IMR-90 (cell line): ENCODE measurements around the gene PCK1. TPM values are rescaled to one million over a fixed set of nuclear protein-coding genes. Genes with fewer than 3 reads are reported as not detected.

Source experiments
- ATAC-seq: fragments of 200-7000 bp; cut with Tn5 transposase; 2 replicates; pipeline ENCODE4 v1.9.1; 2020; ENCODE audit warnings: low read depth, mild to moderate bottlenecking, moderate library complexity
- BruUV-seq: library from RNA; stranded (reverse); fragments of 400-500 nt; replicated peaks from 2 replicates; lab custom pipeline; 2021; lab: Mats Ljungman, UMichigan
- CTCF ChIA-PET: fragments of 300-600 bp; formaldehyde crosslinking; extraction: SDS; loops from one replicate; lab custom pipeline; 2021; ENCODE audit warnings: antibody characterized with exemption; lab: Yijun Ruan, JAX
- POLR2A ChIA-PET: fragments of 300-600 bp; sonication (Branson Sonifier 250); formaldehyde crosslinking; loops from one replicate; lab custom pipeline; 2022; ENCODE audit warnings: antibody characterized with exemption; ENCODE audit not compliant: unreplicated experiment; lab: Charles Lee
- DNase-seq: peaks from one replicate; pipeline ENCODE4 v3.0.0; 2013
- H2AFZ ChIP-seq: replicated peaks from 2 replicates; pipeline ENCODE3; 2013; ENCODE audit warnings: low read length, mild to moderate bottlenecking; ENCODE audit not compliant: poor library complexity
- H2AK5ac ChIP-seq: 2 replicates; pipeline ENCODE4 v1.6.1; 2013; ENCODE audit warnings: low read depth, low read length, inconsistent platforms
- H2AK9ac ChIP-seq: replicated peaks from 2 replicates; pipeline ENCODE3; 2013; ENCODE audit warnings: mild to moderate bottlenecking, low read depth, low read length, moderate library complexity; ENCODE audit not compliant: poor library complexity
- H2BK120ac ChIP-seq: 2 replicates; pipeline ENCODE4 v1.6.1; 2013; ENCODE audit warnings: low read depth, low read length, inconsistent platforms
- H2BK15ac ChIP-seq: 3 replicates; pipeline ENCODE4 v1.6.1; 2013; ENCODE audit warnings: low read depth, low read length, inconsistent platforms
- H2BK20ac ChIP-seq: 2 replicates; pipeline ENCODE4 v1.6.1; 2013; ENCODE audit warnings: low read depth, mild to moderate bottlenecking, inconsistent platforms, low read length, moderate library complexity
- H2BK5ac ChIP-seq: 2 replicates; pipeline ENCODE4 v1.6.1; 2013; ENCODE audit warnings: mild to moderate bottlenecking, low read depth, low read length, inconsistent platforms; ENCODE audit not compliant: poor library complexity, severe bottlenecking
- H3K14ac ChIP-seq: replicated peaks from 2 replicates; pipeline ENCODE4 v1.6.1; 2013; ENCODE audit warnings: low read depth, low read length, inconsistent platforms
- H3K18ac ChIP-seq: 2 replicates; pipeline ENCODE4 v1.6.1; 2013; ENCODE audit warnings: low read depth, low read length, control low read depth
- H3K23ac ChIP-seq: 2 replicates; pipeline ENCODE4 v1.6.1; 2013; ENCODE audit warnings: low read depth, low read length, inconsistent platforms
- H3K27ac ChIP-seq: 2 replicates; pipeline ENCODE4 v1.5.1; 2013; ENCODE audit warnings: mild to moderate bottlenecking, control low read depth, low read length; ENCODE audit not compliant: insufficient read depth
- H3K27me3 ChIP-seq: 2 replicates; pipeline ENCODE4 v1.6.1; 2013; ENCODE audit warnings: low read length; ENCODE audit not compliant: control insufficient read depth, insufficient read depth
- H3K36me3 ChIP-seq: 2 replicates; pipeline ENCODE4 v1.6.1; 2013; ENCODE audit warnings: low read length, mixed read lengths; ENCODE audit not compliant: control insufficient read depth, insufficient read depth
- H3K4ac ChIP-seq: 2 replicates; pipeline ENCODE4 v1.6.1; 2013; ENCODE audit warnings: low read depth, low read length, inconsistent platforms
- H3K4me1 ChIP-seq: 2 replicates; pipeline ENCODE4 v1.6.1; 2013; ENCODE audit warnings: low read length, mixed read lengths; ENCODE audit not compliant: control insufficient read depth, insufficient read depth
- H3K4me2 ChIP-seq: 2 replicates; pipeline ENCODE4 v1.6.1; 2013; ENCODE audit warnings: low read depth, mild to moderate bottlenecking, control low read depth, low read length, moderate library complexity
- H3K4me3 ChIP-seq: 2 replicates; pipeline ENCODE4 v1.5.1; 2013; ENCODE audit warnings: low read depth, mild to moderate bottlenecking, control low read depth, low read length, moderate library complexity; ENCODE audit not compliant: insufficient read depth
- H3K56ac ChIP-seq: 2 replicates; pipeline ENCODE4 v1.6.1; 2013; ENCODE audit warnings: low read length, inconsistent platforms; ENCODE audit not compliant: insufficient read depth; ENCODE audit errors: extremely low read depth
- H3K79me1 ChIP-seq, 2 experiments: 2 replicates each; pipeline ENCODE4 v1.6.1; 2013; ENCODE audit warnings: low read length in 2 of 2, inconsistent platforms in 1 of 2, low read depth in 1 of 2
- H3K9ac ChIP-seq: 2 replicates; pipeline ENCODE4 v1.6.1; 2013; ENCODE audit warnings: low read depth, low read length, control low read depth
- H3K9me1 ChIP-seq: 2 replicates; pipeline ENCODE4 v1.6.1; 2013; ENCODE audit warnings: low read length, inconsistent platforms; ENCODE audit not compliant: insufficient read depth
- H3K9me3 ChIP-seq: 2 replicates; pipeline ENCODE4 v1.6.1; 2013; ENCODE audit warnings: low read length; ENCODE audit not compliant: control insufficient read depth, insufficient read depth
- H4K20me1 ChIP-seq: 2 replicates; pipeline ENCODE4 v1.6.1; 2013; ENCODE audit warnings: low read length, inconsistent platforms; ENCODE audit not compliant: insufficient read depth
- H4K5ac ChIP-seq: 2 replicates; pipeline ENCODE4 v1.6.1; 2013; ENCODE audit warnings: mild to moderate bottlenecking, low read depth, low read length, control low read depth
- H4K8ac ChIP-seq, 2 experiments: 2 replicates each; pipeline ENCODE4 v1.6.1; 2013; ENCODE audit warnings: low read depth in 2 of 2, low read length in 2 of 2, control low read depth in 1 of 2, inconsistent platforms in 1 of 2
- H4K91ac ChIP-seq: 2 replicates; pipeline ENCODE4 v1.6.1; 2013; ENCODE audit warnings: low read depth, low read length, inconsistent platforms; ENCODE audit not compliant: insufficient read depth
- BHLHE40 ChIP-seq: fragments of 150-350 bp; IDR thresholded peaks from 2 replicates; pipeline ENCODE4 v1.6.1; 2016; ENCODE audit warnings: mild to moderate bottlenecking, low read depth, low read length
- CHD1 ChIP-seq: IDR thresholded peaks from 2 replicates; pipeline ENCODE4 v1.6.1; 2012; ENCODE audit warnings: low read depth, low read length, improper control_type of control experiment
- MAFK ChIP-seq: IDR thresholded peaks from 2 replicates; pipeline ENCODE4 v1.6.1; 2012; ENCODE audit warnings: low read depth, low read length, improper control_type of control experiment
- NFE2L2 ChIP-seq: fragments of 150-350 bp; IDR thresholded peaks from 2 replicates; pipeline ENCODE4 v1.6.1; 2016; ENCODE audit warnings: low read depth, mild to moderate bottlenecking, low read length
- RAD21 ChIP-seq: IDR thresholded peaks from 2 replicates; pipeline ENCODE4 v1.6.1; 2012; ENCODE audit warnings: low read length, improper control_type of control experiment
- RFX5 ChIP-seq: IDR thresholded peaks from 2 replicates; pipeline ENCODE4 v1.8.0; 2012; ENCODE audit warnings: low read depth, mild to moderate bottlenecking, low read length, moderate library complexity
- WGBS, 2 experiments: methylation state at CpG; one replicate each; pipeline versions ENCODE4 v1.1.5 to v1.1.7; 2013; ENCODE audit warnings: missing lambda C conversion rate in 2 of 2; ENCODE audit not compliant: insufficient read length in 1 of 2; ENCODE audit errors: extremely low coverage in 2 of 2; 5-methylcytosine and 5-hydroxymethylcytosine counted together
- dilution Hi-C: fragments of 300-500 bp; cut with HindIII; formaldehyde crosslinking; loops from one replicate; pipeline ENCODE4 v1.14.3; 2018; ENCODE audit warnings: low sequenced_read_pairs; ENCODE audit not compliant: unreplicated experiment
- in situ Hi-C: fragments of 300-500 bp; cut with MboI; formaldehyde crosslinking; loops from 3 replicates; pipeline ENCODE4 v1.14.3; 2019; ENCODE audit warnings: low sequenced_read_pairs, inconsistent platforms, mixed read lengths
- intact Hi-C: fragments of 100-400 bp; cut with micrococcal nuclease; formaldehyde crosslinking; loops from 2 replicates; pipeline ENCODE4 v1.10.0; 2022
- polyA plus RNA-seq, 3 experiments: library from polyadenylated mRNA; depleted of rRNA; stranded (reverse); fragments of >200 nt; gene quantifications; 2 replicates each; pipeline ENCODE4 v1.2.3, GENCODE V29; 2012; ENCODE audit warnings: low replicate concordance in 1 of 3
- total RNA-seq: library from RNA; depleted of rRNA; stranded (reverse); fragments of >200 nt; gene quantifications from 2 replicates; pipeline ENCODE4 v1.2.3, GENCODE V29; 2012
- TF ChIP-seq, protein P1 (sequence below): fragments of 150-350 bp; IDR thresholded peaks from 2 replicates; pipeline ENCODE4 v1.6.1; 2017; ENCODE audit warnings: mild to moderate bottlenecking, antibody characterized with exemption, low read length, low read depth

Gene PCK1
- total and polyA plus RNA-seq, 2 of the 4 experiments (the other 2 are of a cell fraction), result not detected

DNA sequence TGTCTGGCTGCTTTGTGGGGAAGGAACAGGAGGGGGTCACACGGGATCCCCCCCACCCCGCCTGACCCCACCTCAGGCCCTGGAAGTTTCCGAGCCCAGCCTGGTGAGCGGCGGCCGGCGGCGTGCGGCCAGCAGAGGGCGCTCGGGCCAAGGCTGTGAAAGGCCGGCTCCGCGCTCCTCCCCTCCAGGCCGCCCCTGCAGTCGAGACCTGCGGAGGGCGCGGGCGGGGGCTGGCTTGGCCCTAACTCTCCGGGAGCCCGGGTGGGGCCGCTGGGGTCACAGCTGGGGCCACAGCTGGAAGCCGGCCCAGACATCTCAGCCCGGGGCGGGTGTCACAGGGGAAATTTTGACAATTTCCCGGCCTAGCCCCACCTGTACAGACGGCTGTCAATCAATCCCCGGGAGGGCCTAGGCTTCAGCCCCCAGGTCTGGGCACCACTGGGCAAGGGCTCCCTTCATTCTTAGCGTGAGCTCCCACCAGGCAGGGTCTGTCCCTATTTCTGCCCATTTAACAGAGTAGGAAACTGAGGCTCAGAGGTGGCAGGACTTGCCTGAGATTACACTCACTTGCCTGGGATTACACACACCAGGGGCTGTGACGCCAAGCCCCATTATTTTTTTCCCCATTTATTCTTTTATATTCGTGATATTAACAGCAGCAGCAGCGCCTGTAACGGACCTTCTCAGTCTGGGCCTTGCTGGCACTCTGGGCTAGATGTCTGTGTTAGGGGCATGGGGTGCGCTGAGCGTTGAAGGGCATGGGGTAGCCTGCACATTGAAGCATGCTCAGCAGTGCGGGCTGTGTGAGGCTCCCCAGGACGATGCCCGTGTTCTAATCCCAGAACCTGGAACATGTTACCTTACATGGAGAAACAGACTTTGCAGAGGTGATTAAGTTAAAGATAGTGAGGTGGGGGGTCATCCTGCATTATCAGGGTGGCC is 36.4 kb downstream of the PCK1 start (continued):
- TF ChIP-seq, protein P1, sequence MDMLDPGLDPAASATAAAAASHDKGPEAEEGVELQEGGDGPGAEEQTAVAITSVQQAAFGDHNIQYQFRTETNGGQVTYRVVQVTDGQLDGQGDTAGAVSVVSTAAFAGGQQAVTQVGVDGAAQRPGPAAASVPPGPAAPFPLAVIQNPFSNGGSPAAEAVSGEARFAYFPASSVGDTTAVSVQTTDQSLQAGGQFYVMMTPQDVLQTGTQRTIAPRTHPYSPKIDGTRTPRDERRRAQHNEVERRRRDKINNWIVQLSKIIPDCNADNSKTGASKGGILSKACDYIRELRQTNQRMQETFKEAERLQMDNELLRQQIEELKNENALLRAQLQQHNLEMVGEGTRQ, result no peak

DNA sequence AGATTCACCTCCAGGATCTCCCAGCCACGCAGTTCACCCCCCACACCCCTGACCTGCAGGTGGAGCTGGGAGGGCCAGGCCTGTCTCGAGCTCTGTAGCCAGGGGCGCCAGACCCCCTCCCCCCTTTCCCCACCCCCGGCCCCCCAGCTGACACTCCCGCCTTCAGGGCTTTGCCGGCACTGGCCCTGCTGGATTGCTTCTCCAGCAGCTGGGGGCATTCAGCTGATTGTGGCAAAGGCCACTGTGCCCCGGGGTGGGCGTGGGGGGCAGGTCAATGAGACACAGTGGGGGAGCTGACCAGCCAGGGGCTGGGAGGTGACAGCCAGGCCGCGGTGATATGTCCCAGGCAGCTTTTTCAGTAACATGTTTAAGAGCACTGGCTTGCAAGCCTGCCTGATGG is 37.1 kb downstream of the PCK1 start:
- H3K4me3 ChIP-seq, result no peak overlapping the region
- intact Hi-C loops, result no loop called here
- CTCF ChIA-PET, result no interaction called here
- H4K20me1 ChIP-seq, result no peaks in the 10 kb centered on the region; the same call in 1 of the 2 replicates
- WGBS, 2 experiments, result no CpG with 5 or more reads among the region's 10 CpGs
- H3K18ac ChIP-seq, result no peak overlapping the region
- dilution Hi-C loops, result no loop called here
- no peak overlapping the region for H2BK5ac ChIP-seq
- POLR2A ChIA-PET, result no interaction called here
- no peak overlapping the region for H4K5ac ChIP-seq
- TF ChIP-seq RFX5, result no peak
- TF ChIP-seq BHLHE40, result no peak
- TF ChIP-seq MAFK, result no peak
- no peak for TF ChIP-seq RAD21
- TF ChIP-seq CHD1, result no peak
- TF ChIP-seq NFE2L2, result no peak
- TF ChIP-seq, protein P1, result no peak
- H2AK9ac ChIP-seq, result no peak overlapping the region
- no peaks in the 10 kb centered on the region for H3K36me3 ChIP-seq
- no peak overlapping the region for H3K4me2 ChIP-seq
- DNase-seq, result no peak
- no peak overlapping the region for H3K9ac ChIP-seq
- H3K79me1 ChIP-seq, result no peaks in the 10 kb centered on the region
- no peaks in the 10 kb centered on the region for H3K9me3 ChIP-seq
- no peak for ATAC-seq
- H3K27ac ChIP-seq, result no peak overlapping the region
- no peaks in the 10 kb centered on the region for H3K4me1 ChIP-seq
- no peak overlapping the region for H2BK15ac ChIP-seq
- no peak overlapping the region for H4K8ac ChIP-seq
- H3K23ac ChIP-seq, result no peak overlapping the region
- H3K14ac ChIP-seq, result no peak overlapping the region
- peaks cover 11% of the 10 kb centered on the region; the same call in 1 of the 2 replicates for H3K27me3 ChIP-seq
- BruUV-seq, result no TSS peak
- H2AK5ac ChIP-seq, result no peak overlapping the region
- H2AFZ ChIP-seq, result no peak overlapping the region
- H2BK20ac ChIP-seq, result no peak overlapping the region
- no peak overlapping the region for H3K56ac ChIP-seq
- H4K91ac ChIP-seq, result no peak overlapping the region
- no peak overlapping the region for H3K4ac ChIP-seq
- H3K9me1 ChIP-seq, result no peaks in the 10 kb centered on the region
- in situ Hi-C loops, result loop anchor here (10.0 kb wide), 1 partner anchor 213 kb away; no protein-coding TSS in a partner anchor
- H2BK120ac ChIP-seq, result no peak overlapping the region
